ENCODE data around the gene MCCC1.

DNA sequence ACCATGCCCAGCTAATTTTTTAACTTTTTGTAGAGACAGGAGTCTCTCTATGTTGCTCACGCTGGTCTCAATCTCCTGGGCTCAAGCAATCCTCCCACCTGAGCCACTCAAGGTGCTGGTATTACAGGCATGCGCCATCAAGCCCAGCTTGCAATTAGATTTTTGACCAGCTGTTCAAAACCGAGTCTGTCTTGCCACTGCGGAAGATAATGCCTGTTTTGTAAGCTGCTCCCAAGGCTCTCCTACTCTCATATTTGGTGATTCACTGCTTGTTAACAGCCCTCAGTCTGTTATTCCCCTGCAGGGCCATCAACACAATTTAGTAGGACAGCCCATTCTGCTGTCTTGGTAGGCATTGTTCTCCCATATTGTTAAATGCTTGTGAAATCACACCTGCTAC, 17.8 kb upstream of the MCCC1 start:
- TF ChIP-seq EZH2 (IDR thresholded peaks at IDR 0.05; ENCODE audit: borderline replicate concordance, low read length) (no peak), CTCF (conservative IDR thresholded peaks at IDR 0.05 in 1 of 2, IDR thresholded peaks at IDR 0.05 in 1 of 2; ENCODE audit: extremely low read depth in 1 of 2, insufficient read depth in 1 of 2, low read depth in 1 of 2, low read length in 2 of 2) (no peak)
